GM23338 (cell line): ENCODE data around the gene ACD. TPM values are rescaled to one million over a fixed set of nuclear protein-coding genes. Genes with fewer than 3 reads are reported as not detected.

ENCODE experiments used
- ATAC-seq: fragments of 200-7000 bp; cut with Tn5 transposase; 3 replicates; pipeline ENCODE4 v1.9.1; 2020
- DNase-seq: peaks from one replicate; pipeline ENCODE4 v3.0.0-alpha.2; 2015; ENCODE audit warnings: low spot score
- H2AFZ ChIP-seq: fragments of 200-600 bp; sonication (generic); 2 replicates; pipeline ENCODE4 v1.8.0; 2016; ENCODE audit warnings: antibody characterized with exemption, mild to moderate bottlenecking, moderate library complexity
- H3F3A ChIP-seq: fragments of 200-600 bp; sonication (generic); replicated peaks from 2 replicates; pipeline ENCODE4 v1.8.0; 2017; ENCODE audit warnings: antibody characterized with exemption, mixed run types, low read depth
- H3K27ac ChIP-seq: fragments of 200-600 bp; sonication (generic); 2 replicates; pipeline ENCODE4 v1.6.1; 2016; ENCODE audit warnings: low read depth
- H3K27me3 ChIP-seq: fragments of 200-600 bp; sonication (generic); 2 replicates; pipeline ENCODE4 v1.8.0; 2016; ENCODE audit warnings: mild to moderate bottlenecking, mixed run types, moderate library complexity; ENCODE audit not compliant: insufficient read depth
- H3K36me3 ChIP-seq: fragments of 200-600 bp; sonication (generic); 2 replicates; pipeline ENCODE4 v1.8.0; 2016; ENCODE audit warnings: mild to moderate bottlenecking; ENCODE audit not compliant: insufficient read depth
- H3K4me1 ChIP-seq: fragments of 200-600 bp; sonication (generic); 2 replicates; pipeline ENCODE4 v1.8.0; 2016; ENCODE audit warnings: mild to moderate bottlenecking, moderate library complexity; ENCODE audit not compliant: insufficient read depth
- H3K4me2 ChIP-seq: fragments of 200-600 bp; sonication (generic); 2 replicates; pipeline ENCODE4 v1.7.1; 2017; ENCODE audit warnings: mixed run types
- H3K4me3 ChIP-seq: fragments of 200-600 bp; sonication (generic); 2 replicates; pipeline ENCODE4 v1.6.1; 2016; ENCODE audit warnings: mixed run types
- H3K79me2 ChIP-seq: fragments of 200-600 bp; sonication (generic); replicated peaks from 2 replicates; pipeline ENCODE4 v1.8.0; 2017; ENCODE audit warnings: mild to moderate bottlenecking; ENCODE audit not compliant: insufficient read depth
- H3K9me2 ChIP-seq: fragments of 200-600 bp; sonication (generic); 2 replicates; pipeline ENCODE4 v1.8.0; 2017; ENCODE audit not compliant: insufficient read depth
- H4K20me1 ChIP-seq: fragments of 200-600 bp; sonication (generic); replicated peaks from 2 replicates; pipeline ENCODE4 v1.8.0; 2017; ENCODE audit warnings: mild to moderate bottlenecking; ENCODE audit not compliant: insufficient read depth
- H3K27ac Mint-ChIP-seq: 2 replicates; pipeline ENCODE4 v1.8.0; 2020; ENCODE audit warnings: inconsistent platforms, mild to moderate bottlenecking, moderate library complexity, mixed read lengths
- H3K27me3 Mint-ChIP-seq: 3 replicates; pipeline ENCODE4 v1.8.0; 2022; ENCODE audit warnings: low read depth, mild to moderate bottlenecking, moderate library complexity, mixed read lengths, inconsistent platforms; ENCODE audit not compliant: insufficient read depth, poor library complexity
- H3K36me3 Mint-ChIP-seq: 3 replicates; pipeline ENCODE4 v1.8.0; 2021; ENCODE audit warnings: low read depth, mild to moderate bottlenecking, inconsistent platforms, moderate library complexity, mixed read lengths
- H3K4me1 Mint-ChIP-seq: 3 replicates; pipeline ENCODE4 v1.8.0; 2020; ENCODE audit warnings: mild to moderate bottlenecking, inconsistent platforms, mixed read lengths
- H3K4me3 Mint-ChIP-seq: 3 replicates; pipeline ENCODE4 v1.8.0; 2021; ENCODE audit warnings: moderate library complexity, mild to moderate bottlenecking, inconsistent platforms, mixed read lengths
- H3K9me3 Mint-ChIP-seq: 3 replicates; pipeline ENCODE4 v1.8.0; 2020; ENCODE audit warnings: moderate library complexity, mild to moderate bottlenecking, inconsistent platforms, mixed read lengths
- CREB1 ChIP-seq: fragments of 250-450 bp; sonication (Bioruptor Pico); IDR thresholded peaks from 2 replicates; pipeline ENCODE4 v1.5.0; 2020; ENCODE audit warnings: low read depth, mild to moderate bottlenecking, moderate library complexity
- CTCF ChIP-seq, 2 experiments: fragments of 200-600 bp in 1 of 2; sonication (generic) in 1 of 2; conservative IDR thresholded peaks; 2 replicates each; pipeline versions ENCODE4 v1.5.1 to v1.6.1; 2016 to 2017; ENCODE audit warnings: antibody characterized with exemption in 2 of 2, low read depth in 2 of 2, mild to moderate bottlenecking in 2 of 2, moderate library complexity in 1 of 2
- ETS1 ChIP-seq: IDR thresholded peaks from 2 replicates; pipeline ENCODE4 v1.6.1; 2016; ENCODE audit warnings: antibody characterized with exemption
- EZH2 ChIP-seq: fragments of 200-600 bp; sonication (generic); IDR thresholded peaks from one replicate; pipeline ENCODE4 v1.8.0; 2017; ENCODE audit warnings: antibody characterized with exemption, mild to moderate bottlenecking, low read depth; ENCODE audit not compliant: unreplicated experiment
- EZH2phosphoT487 ChIP-seq: fragments of 200-600 bp; sonication (generic); IDR thresholded peaks from one replicate; pipeline ENCODE4 v1.8.1; 2018; ENCODE audit warnings: antibody characterized with exemption; ENCODE audit not compliant: unreplicated experiment
- JUNB ChIP-seq: IDR thresholded peaks from one replicate; pipeline ENCODE4 v1.6.1; 2016; ENCODE audit warnings: antibody characterized with exemption; ENCODE audit not compliant: unreplicated experiment
- NANOG ChIP-seq: IDR thresholded peaks from 2 replicates; pipeline ENCODE4 v1.6.1; 2016; ENCODE audit warnings: antibody characterized with exemption, borderline replicate concordance
- POLR2AphosphoS5 ChIP-seq: IDR thresholded peaks from 2 replicates; pipeline ENCODE4 v1.6.1; 2016; ENCODE audit warnings: antibody characterized with exemption, low read depth
- REST ChIP-seq: IDR thresholded peaks from one replicate; pipeline ENCODE4 v1.6.1; 2018; ENCODE audit warnings: antibody characterized with exemption; ENCODE audit not compliant: unreplicated experiment
- ZNF114 ChIP-seq: fragments of 250-450 bp; sonication (Bioruptor Pico); IDR thresholded peaks from 2 replicates; pipeline ENCODE4 v1.5.0; 2020; ENCODE audit warnings: mild to moderate bottlenecking, moderate library complexity
- ZNF331 ChIP-seq: fragments of 250-450 bp; sonication (Bioruptor Pico); IDR thresholded peaks from 2 replicates; pipeline ENCODE4 v1.5.0; 2020; ENCODE audit warnings: low read depth, mild to moderate bottlenecking, moderate library complexity
- polyA plus RNA-seq: library from polyadenylated mRNA; unstranded; fragments of >200 nt; fragmentation: Nextera tagmentation; extraction: Ambion mirVana; gene quantifications from 2 replicates; pipeline ENCODE4 v1.2.1, GENCODE V29; 2016
- total RNA-seq: library from RNA; depleted of rRNA; stranded (reverse); fragments of >200 nt; shearing (Covaris generic); gene quantifications from 2 replicates; pipeline ENCODE4 v1.2.3, GENCODE V29; 2014

The ACD gene
- total and polyA plus RNA-seq, 2 experiments from 2014 or later, result 38.7 to 51.7 TPM

- Histone ChIP-seq H3K4me2 (peak overlapping the region; percentile 93), H3K79me2 (no peaks in the 10 kb centered on the region), H3F3A (peaks cover 31% of the 10 kb centered on the region), H2AFZ (peak overlapping the region; percentile 91), H3K27me3 (peaks cover 10% of the 10 kb centered on the region), H3K4me1 (peaks cover 14% of the 10 kb centered on the region; the same call in 1 of the 2 replicates), H3K36me3 (no peaks in the 10 kb centered on the region), H3K9me2 (no peaks in the 10 kb centered on the region), H3K4me3 (peak overlapping the region; percentile 90), H3K27ac (no peak overlapping the region), H4K20me1 (0 out of 2 replicates have a peak, but pooled peaks cover 5% of the 10 kb centered on the region)
- peaks cover 28% of the 10 kb centered on the region for H3K27me3 Mint-ChIP-seq
- TF ChIP-seq NANOG (no peak), CTCF (conservative IDR thresholded peaks at IDR 0.05; ENCODE audit: low read depth in 2 of 2) (0 out of 4 replicates have a peak, but pooled peaks of 1 of the 2 experiments have one; percentile 4), POLR2AphosphoS5 (peak; percentile 10; the same call in 1 of the 2 replicates)
- ATAC-seq (peak; percentile 42), DNase-seq (peak; percentile 77)
- no peaks in the 10 kb centered on the region; the same call in 2 of the 3 replicates for H3K9me3 Mint-ChIP-seq
- H3K27ac Mint-ChIP-seq, result no peak overlapping the region
- H3K4me1 Mint-ChIP-seq, result peaks cover 17% of the 10 kb centered on the region
- H3K4me3 Mint-ChIP-seq, result peak overlapping the region; percentile 74
- H3K36me3 Mint-ChIP-seq, result peaks cover 3% of the 10 kb centered on the region
These were observed 6.0 kb upstream of the ACD start for GRCh38 chr16:67666032-67666551.

GRCh38 chr16:67665598-67665997 is 5.5 kb upstream of the ACD start:
- Histone ChIP-seq H2AFZ (peak overlapping the region; percentile 76), H3K79me2 (no peaks in the 10 kb centered on the region), H3K27ac (no peak overlapping the region), H3K4me1 (peaks cover 14% of the 10 kb centered on the region; the same call in 1 of the 2 replicates), H3F3A (peaks cover 32% of the 10 kb centered on the region), H3K4me2 (peak overlapping the region; percentile 93), H3K36me3 (no peaks in the 10 kb centered on the region), H4K20me1 (0 out of 2 replicates have a peak, but pooled peaks cover 5% of the 10 kb centered on the region), H3K9me2 (no peaks in the 10 kb centered on the region), H3K4me3 (peak overlapping the region; percentile 90), H3K27me3 (peaks cover 10% of the 10 kb centered on the region)
- peaks cover 26% of the 10 kb centered on the region for H3K27me3 Mint-ChIP-seq
- no peaks in the 10 kb centered on the region; the same call in 2 of the 3 replicates for H3K9me3 Mint-ChIP-seq
- DNase-seq (no peak), ATAC-seq (no peak)
- no peak for TF ChIP-seq ZNF114 (CRISPR knock-in tag)
- TF ChIP-seq ZNF331, result no peak
- no peak for TF ChIP-seq NANOG
- no peak for TF ChIP-seq EZH2
- no peak for TF ChIP-seq POLR2AphosphoS5
- TF ChIP-seq REST, result no peak
- no peak for TF ChIP-seq EZH2phosphoT487
- TF ChIP-seq JUNB, result no peak
- no peak for TF ChIP-seq CREB1
- TF ChIP-seq ETS1, result no peak
- H3K4me1 Mint-ChIP-seq, result peaks cover 17% of the 10 kb centered on the region
- peaks cover 3% of the 10 kb centered on the region for H3K36me3 Mint-ChIP-seq
- H3K4me3 Mint-ChIP-seq, result peak overlapping the region; percentile 74
- no peak overlapping the region for H3K27ac Mint-ChIP-seq
